DOHH2 (cell line): ENCODE data around the gene TNK1.

Experiments used
- CTCF ChIP-seq: fragments of 200-600 bp; sonication (generic); IDR thresholded peaks from one replicate; pipeline ENCODE4 v1.5.1; 2014; ENCODE audit warnings: antibody characterized with exemption, mild to moderate bottlenecking, low read depth, low read length; ENCODE audit not compliant: poor library complexity, severe bottlenecking
- EZH2phosphoT487 ChIP-seq: fragments of 200-600 bp; sonication (generic); IDR thresholded peaks from 2 replicates; pipeline ENCODE4 v1.6.1; 2017; ENCODE audit warnings: borderline replicate concordance, mild to moderate bottlenecking, antibody characterized with exemption, low read length, moderate library complexity, mixed read lengths

- TF ChIP-seq CTCF (no peak), EZH2phosphoT487 (no peak)
These were observed 9.3 kb downstream of the TNK1 start for GRCh38 chr17:7389924-7390910.
